Natural killer cell treated with Interleukin-12 subunit alpha and Interleukin-12 subunit beta and Interleukin-15 and Interleukin-18, amount 100 ng/mL, for 72 hours (primary cell): Measurements from ENCODE around the gene C19orf12. TPM values are rescaled to one million over a fixed set of nuclear protein-coding genes. Genes with fewer than 3 reads are reported as not detected.

ENCODE experiments used
- ATAC-seq, 2 donors: fragments of 150-1000 bp; cut with Tn5 transposase in 1 of 2; sonication (Bioruptor Pico), chemical (Tn5 transposase) in 1 of 2; 2 replicates each; pipeline ENCODE4 v1.10.0; 2021
- DNase-seq: peaks from one replicate; pipeline ENCODE4 v3.0.0; 2022; ENCODE audit warnings: low spot score
- H3K27ac Mint-ChIP-seq, 2 donors: 1 replicate in 1 of 2; 2 replicates in 1 of 2; pipeline ENCODE4 v1.8.0; 2022; ENCODE audit warnings: mixed read lengths in 2 of 2, mild to moderate bottlenecking in 1 of 2, moderate library complexity in 1 of 2
- H3K27me3 Mint-ChIP-seq, 2 donors: 1 replicate in 1 of 2; 2 replicates in 1 of 2; pipeline ENCODE4 v1.8.0; 2022; ENCODE audit warnings: mixed read lengths in 2 of 2
- H3K36me3 Mint-ChIP-seq: one replicate; pipeline ENCODE4 v1.8.0; 2022; ENCODE audit warnings: mixed read lengths
- H3K4me1 Mint-ChIP-seq, 2 donors: 1 replicate in 1 of 2; 2 replicates in 1 of 2; pipeline ENCODE4 v1.8.0; 2022; ENCODE audit warnings: low read depth in 2 of 2, mixed read lengths in 2 of 2, mild to moderate bottlenecking in 1 of 2
- H3K4me3 Mint-ChIP-seq: one replicate; pipeline ENCODE4 v1.8.0; 2022; ENCODE audit warnings: mixed read lengths
- H3K9me3 Mint-ChIP-seq: 2 replicates; pipeline ENCODE4 v1.8.0; 2022; ENCODE audit warnings: mixed read lengths
- total RNA-seq, 2 donors: library from RNA; stranded (reverse); gene quantifications; one replicate each; pipeline ENCODE4 v1.2.3, GENCODE V29; 2022

C19orf12 gene
- total RNA-seq, result 10 to 100 TPM; 44.8 to 50.8 TPM

DNA sequence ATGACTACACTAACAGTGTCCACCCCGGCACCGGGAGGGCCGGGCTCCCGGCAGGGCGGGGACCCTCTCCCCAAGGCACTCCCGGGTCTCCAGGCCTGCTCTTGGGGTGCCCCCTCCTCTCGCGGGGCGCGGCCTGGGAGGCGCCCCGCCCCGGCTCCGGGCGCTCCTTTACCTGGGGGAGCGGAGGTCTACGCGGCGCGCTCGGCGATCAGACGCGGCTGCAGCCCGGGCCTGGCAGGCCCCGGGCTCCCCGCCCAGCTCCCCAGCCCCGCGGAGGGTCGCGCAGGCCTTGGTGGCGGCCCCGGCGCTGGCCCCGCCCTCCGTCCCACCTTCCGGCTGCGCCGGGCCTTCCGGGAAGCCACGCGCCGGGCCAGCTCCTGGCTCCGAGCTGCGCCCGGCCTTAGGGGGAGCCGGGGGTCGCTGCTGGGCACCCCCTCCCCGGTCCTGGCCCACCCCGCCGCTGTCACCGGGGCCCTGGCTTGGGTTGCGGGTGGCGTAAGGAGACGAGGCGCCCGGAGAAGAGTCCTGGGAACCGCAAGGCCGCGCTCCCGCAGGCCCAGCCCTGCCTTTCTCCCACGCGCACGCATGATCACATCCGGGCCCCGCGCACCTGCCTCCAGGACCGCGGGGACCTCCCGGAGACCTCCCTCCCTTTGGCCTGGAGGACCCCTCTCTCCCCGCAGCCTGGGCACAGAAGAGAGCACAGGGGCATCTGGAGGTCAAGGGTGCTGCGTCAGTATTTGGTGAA, at the start of gene C19orf12:
Gene C19orf12 (minus strand): TSS at position 309 of the 748 bp plus-strand sequence. CDS start 6,848 bp downstream, outside the sequence.
- Mint-ChIP-seq H3K4me1 (peaks cover 46 to 54% of the 10 kb centered on the region in 2 donors), H3K36me3 (no peaks in the 10 kb centered on the region), H3K27me3 (no peaks in the 10 kb centered on the region)

DNA sequence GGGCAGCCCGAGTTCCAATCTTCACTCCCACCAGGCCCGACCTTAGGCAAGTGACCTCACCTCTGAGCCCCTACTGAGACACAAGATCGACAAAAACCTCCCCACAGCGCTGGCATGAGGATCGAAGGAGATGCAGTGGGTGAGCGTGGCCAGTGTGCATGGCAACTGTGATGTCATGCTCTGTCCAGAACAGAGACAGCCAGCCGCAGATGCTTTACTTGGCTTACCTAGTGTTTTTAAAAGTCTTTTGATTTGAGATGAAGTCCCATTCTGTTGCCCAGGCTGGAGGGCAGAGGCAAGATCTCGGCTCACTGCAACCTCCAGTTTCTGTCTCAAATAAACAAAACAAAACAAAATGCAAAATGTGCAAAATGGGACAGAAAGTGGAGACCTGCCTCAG, 49.3 kb upstream of the C19orf12 start:
- Mint-ChIP-seq H3K9me3 (no peaks in the 10 kb centered on the region), H3K36me3 (no peaks in the 10 kb centered on the region), H3K27ac (no peak overlapping the region), H3K4me3 (no peak overlapping the region), H3K27me3 (peaks cover 0 to 2% of the 10 kb centered on the region in 2 donors), H3K4me1 (no peaks in the 10 kb centered on the region)
- ATAC-seq (no peak), DNase-seq (no peak)

More for the DNA sequence above, at the start of gene C19orf12:
- Mint-ChIP-seq H3K4me3 (peak within 1 kb of the TSS; percentile 91), H3K27ac (peak within 1 kb of the TSS; percentile 94 to 96), H3K9me3 (no peaks in the 10 kb centered on the region)
- peak; percentile 79 for DNase-seq
- peak; percentile 86 to 88 for ATAC-seq

DNA sequence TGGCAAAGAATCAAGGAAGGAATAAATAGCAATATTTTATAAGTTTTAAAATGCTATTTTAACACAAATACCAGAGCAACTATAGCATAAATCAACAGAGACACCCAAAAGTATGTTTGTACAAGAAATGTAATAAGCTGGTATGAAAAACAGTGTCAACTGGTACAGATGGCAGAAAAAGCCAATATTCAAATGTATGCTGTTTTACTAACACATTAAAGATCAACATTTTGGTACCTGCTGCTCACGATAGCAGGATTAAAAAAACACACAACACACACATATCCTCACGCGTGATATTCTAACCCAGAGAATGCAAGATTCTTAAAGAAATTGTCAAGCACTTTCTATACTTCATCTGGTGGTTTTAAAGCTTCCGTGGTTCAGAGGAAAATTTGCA, 48.1 kb upstream of the C19orf12 start:
- H3K9me3 Mint-ChIP-seq, result no peaks in the 10 kb centered on the region
- no peaks in the 10 kb centered on the region for H3K4me1 Mint-ChIP-seq
- DNase-seq (no peak), ATAC-seq (no peak)
- no peak overlapping the region for H3K27ac Mint-ChIP-seq
- H3K27me3 Mint-ChIP-seq, result peaks cover 0 to 2% of the 10 kb centered on the region in 2 donors
- H3K36me3 Mint-ChIP-seq, result no peaks in the 10 kb centered on the region
- no peak overlapping the region for H3K4me3 Mint-ChIP-seq

DNA sequence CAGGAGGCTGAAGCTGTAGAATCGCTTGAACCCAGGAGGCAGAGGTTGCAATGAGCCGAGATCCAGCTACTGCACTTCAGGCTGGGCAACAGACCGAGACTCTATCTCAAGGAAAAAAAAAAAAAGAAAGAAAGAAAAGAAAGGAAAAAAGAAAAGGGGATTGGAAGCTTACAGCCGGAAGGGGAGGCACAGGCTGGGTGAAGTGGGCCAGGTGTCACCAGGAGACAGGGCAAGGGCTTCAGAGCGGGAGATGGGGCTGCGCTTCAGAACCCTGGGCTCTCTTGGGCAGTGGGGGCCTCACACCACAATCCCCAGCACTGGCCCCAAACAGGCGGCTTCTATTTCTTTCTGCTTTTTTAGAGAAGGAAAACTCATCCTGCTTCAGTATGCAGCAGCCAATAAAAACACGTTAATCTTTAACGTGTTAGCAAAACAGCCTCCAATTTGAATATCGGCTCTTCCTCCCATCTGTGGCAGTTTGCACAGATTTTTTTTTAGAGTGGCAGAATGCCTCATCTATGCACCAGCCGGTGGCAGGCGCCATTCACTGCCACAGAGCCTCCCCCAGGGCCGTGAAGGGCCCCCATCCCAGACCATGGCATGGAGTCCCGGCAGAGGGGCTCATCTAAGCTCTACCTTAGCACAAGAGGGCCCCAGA, 46.6 kb upstream of the C19orf12 start:
- no peak overlapping the region for H3K27ac Mint-ChIP-seq
- no peaks in the 10 kb centered on the region for H3K4me1 Mint-ChIP-seq
- H3K9me3 Mint-ChIP-seq, result no peaks in the 10 kb centered on the region
- H3K4me3 Mint-ChIP-seq, result no peak overlapping the region
- no peak for DNase-seq
- H3K27me3 Mint-ChIP-seq, result peaks cover 0 to 2% of the 10 kb centered on the region in 2 donors
- no peaks in the 10 kb centered on the region for H3K36me3 Mint-ChIP-seq
- no peak for ATAC-seq

DNA sequence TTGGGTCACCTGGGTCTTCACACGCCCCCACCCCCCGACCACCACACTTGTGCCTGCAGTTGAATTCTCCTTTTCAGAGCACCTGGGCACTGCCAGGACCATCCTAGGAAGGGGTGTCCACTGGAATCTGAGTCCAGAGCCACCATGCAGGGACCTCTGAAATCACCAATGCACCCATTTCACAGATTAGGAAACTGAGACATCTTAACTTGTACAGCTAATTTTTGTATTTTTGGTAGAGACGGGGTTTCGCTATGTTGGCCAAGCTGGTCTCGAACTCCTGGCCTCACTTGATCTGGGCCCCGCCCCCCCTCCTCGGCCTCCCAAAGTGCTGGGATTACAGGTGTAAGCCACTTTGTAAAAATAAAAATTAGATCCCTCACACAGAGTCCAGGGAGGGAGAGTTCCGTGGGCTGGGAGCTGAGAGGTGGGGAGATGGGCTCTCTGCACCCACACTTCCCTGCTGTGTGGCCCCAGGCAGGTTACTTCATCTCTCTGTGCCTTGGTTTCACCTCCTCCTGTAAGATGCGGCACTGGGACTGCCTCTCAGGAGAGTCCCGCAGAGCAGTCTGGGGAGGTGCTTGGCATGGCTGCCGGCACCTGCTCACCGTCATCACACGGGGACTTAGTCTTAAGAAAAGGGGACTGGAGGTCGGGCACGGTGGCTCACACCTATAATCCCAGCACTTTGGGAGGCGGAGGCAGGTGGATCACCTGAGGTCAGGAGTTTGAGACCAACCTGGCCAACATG, 45.9 kb upstream of the C19orf12 start:
- Mint-ChIP-seq H3K4me3 (no peak overlapping the region), H3K27me3 (peaks cover 0 to 2% of the 10 kb centered on the region in 2 donors), H3K27ac (no peak overlapping the region), H3K36me3 (no peaks in the 10 kb centered on the region), H3K4me1 (no peaks in the 10 kb centered on the region), H3K9me3 (no peaks in the 10 kb centered on the region)
- no peak for ATAC-seq
- no peak for DNase-seq

DNA sequence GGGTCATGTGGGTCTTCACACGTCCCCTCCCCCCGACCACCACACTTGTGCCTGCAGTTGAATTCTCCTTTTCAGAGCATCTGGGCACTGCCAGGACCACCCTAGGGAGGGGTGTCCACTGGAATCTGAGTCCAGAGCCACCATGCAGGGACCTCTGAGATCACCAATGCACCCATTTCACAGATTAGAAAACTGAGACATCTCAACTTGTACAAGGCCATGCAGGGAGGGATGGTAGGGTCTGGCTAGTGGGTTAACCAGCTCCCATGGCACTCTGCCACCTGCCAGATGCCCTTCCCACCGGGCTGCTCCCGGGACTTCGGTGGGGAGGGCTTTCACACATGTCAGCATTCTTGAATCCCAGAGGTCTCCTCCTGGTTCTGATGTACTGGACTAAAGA, 44.3 kb upstream of the C19orf12 start:
- no peaks in the 10 kb centered on the region for H3K9me3 Mint-ChIP-seq
- no peak overlapping the region for H3K27ac Mint-ChIP-seq
- ATAC-seq, result no peak
- H3K36me3 Mint-ChIP-seq, result no peaks in the 10 kb centered on the region
- no peak overlapping the region for H3K4me3 Mint-ChIP-seq
- no peak for DNase-seq
- no peaks in the 10 kb centered on the region for H3K4me1 Mint-ChIP-seq
- peaks cover 0 to 2% of the 10 kb centered on the region in 2 donors for H3K27me3 Mint-ChIP-seq

DNA sequence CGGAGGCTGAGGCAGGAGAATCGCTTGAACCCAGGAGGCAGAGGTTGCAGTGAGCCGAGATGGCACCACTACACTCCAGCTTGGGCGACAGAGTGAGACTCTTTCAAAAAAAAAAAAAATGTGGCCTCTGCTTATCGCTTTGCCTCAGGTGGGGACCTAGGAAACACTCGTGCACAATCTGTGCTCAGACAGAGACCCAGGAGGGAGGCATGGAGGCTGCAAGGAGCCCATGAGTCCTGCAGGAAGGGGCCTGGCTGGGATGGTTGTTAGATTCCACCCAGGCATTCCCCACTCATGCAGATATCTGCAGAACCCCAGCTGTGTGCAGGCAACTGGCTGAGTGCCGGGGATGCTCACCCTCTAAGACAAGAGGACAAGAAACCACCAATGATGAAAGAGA, 43.8 kb upstream of the C19orf12 start:
- Mint-ChIP-seq H3K4me3 (no peak overlapping the region), H3K27me3 (no peaks in the 10 kb centered on the region), H3K4me1 (no peaks in the 10 kb centered on the region), H3K9me3 (no peaks in the 10 kb centered on the region), H3K36me3 (no peaks in the 10 kb centered on the region), H3K27ac (no peak overlapping the region)
- no peak for ATAC-seq
- DNase-seq, result no peak

DNA sequence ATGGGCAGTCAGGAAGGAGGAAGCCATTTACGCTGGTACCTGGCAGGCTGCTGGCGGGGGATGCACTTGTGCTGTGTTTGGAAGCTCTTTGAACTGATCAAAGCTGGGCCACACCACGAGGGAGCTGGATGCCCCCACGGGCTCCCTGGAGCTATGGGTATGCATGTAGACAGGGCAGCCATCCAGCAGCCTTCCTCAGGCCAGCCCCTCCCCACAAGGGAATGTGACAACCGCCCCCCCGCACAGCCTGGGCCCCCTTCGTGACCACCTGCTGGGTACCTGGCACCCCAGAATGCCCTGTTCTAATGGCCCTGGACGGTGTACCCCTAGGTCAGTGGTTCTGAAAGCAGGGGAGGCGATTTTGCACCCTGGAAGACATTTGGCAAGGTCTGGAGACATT, 42.5 kb upstream of the C19orf12 start:
- H3K27ac Mint-ChIP-seq, result no peak overlapping the region
- H3K27me3 Mint-ChIP-seq, result no peaks in the 10 kb centered on the region
- ATAC-seq (no peak), DNase-seq (no peak)
- H3K4me1 Mint-ChIP-seq, result no peaks in the 10 kb centered on the region
- no peak overlapping the region for H3K4me3 Mint-ChIP-seq
- H3K36me3 Mint-ChIP-seq, result no peaks in the 10 kb centered on the region
- no peaks in the 10 kb centered on the region for H3K9me3 Mint-ChIP-seq

DNA sequence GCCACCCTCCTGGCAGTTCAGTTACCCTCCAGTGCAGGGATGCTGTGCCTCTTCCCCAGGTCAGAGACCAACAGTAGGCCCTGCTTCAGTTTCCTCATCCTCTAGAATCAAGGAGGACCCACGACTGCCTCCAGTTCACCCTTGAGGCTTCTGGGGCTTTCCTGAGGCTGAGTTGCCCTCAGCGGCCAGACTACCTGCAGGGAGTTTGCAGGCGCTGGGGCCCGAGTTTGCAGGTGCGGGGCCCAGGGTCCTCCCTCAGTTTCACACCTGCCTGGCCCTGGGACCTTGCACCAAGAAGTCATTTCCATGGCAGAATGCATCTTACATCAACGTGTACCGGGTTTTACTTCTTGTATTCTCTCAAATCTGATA, 38.9 kb upstream of the C19orf12 start:
- Mint-ChIP-seq H3K4me1 (no peaks in the 10 kb centered on the region), H3K9me3 (no peaks in the 10 kb centered on the region)
- ATAC-seq, result no peak

DNA sequence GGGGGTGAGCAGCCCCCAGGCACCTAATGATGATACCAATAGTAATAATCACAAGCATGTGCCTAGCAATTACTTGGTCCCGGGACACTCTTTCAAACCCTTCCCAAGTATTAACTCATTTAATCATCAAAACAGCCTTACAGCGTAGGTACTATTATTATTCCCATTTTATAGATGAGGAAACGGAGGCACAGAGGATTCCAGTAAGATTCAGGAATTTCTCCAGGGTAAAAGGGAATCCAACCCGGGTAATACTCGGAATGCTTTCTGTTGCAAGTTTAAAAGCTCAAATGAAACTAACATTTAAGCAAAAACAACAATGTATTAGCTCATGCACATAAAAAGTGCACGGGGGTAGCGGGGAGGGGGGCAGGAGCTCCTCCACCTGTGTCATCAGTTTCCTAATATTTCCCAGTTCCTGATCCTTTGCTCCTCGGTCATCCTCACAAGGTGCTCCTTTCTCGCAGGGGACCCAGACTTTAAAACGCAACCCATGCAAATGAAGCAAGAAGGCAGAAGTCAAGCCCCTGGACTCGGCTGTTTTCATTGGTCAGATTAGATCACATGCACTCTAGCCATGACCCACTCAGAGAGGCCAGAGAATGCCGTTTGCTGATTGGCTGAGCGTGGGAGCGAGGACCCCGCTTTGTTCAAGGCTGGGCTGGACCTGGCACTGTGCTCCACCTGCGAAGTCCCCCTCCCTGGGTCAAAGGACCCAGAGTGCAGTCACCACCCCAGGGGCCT, 38.3 kb upstream of the C19orf12 start:
- H3K9me3 Mint-ChIP-seq, result no peaks in the 10 kb centered on the region
- no peaks in the 10 kb centered on the region for H3K36me3 Mint-ChIP-seq
- no peak overlapping the region for H3K4me3 Mint-ChIP-seq
- no peak for DNase-seq
- H3K27ac Mint-ChIP-seq, result no peak overlapping the region
- H3K4me1 Mint-ChIP-seq, result no peaks in the 10 kb centered on the region
- ATAC-seq, result peak in 1 of 2 donors; percentile 22
- peaks cover 5 to 7% of the 10 kb centered on the region in 2 donors for H3K27me3 Mint-ChIP-seq

More for the DNA sequence above, 38.9 kb upstream of the C19orf12 start:
- Mint-ChIP-seq H3K27ac (no peak overlapping the region), H3K4me3 (no peak overlapping the region), H3K27me3 (peaks cover 5 to 7% of the 10 kb centered on the region in 2 donors), H3K36me3 (no peaks in the 10 kb centered on the region)
- DNase-seq, result no peak

DNA sequence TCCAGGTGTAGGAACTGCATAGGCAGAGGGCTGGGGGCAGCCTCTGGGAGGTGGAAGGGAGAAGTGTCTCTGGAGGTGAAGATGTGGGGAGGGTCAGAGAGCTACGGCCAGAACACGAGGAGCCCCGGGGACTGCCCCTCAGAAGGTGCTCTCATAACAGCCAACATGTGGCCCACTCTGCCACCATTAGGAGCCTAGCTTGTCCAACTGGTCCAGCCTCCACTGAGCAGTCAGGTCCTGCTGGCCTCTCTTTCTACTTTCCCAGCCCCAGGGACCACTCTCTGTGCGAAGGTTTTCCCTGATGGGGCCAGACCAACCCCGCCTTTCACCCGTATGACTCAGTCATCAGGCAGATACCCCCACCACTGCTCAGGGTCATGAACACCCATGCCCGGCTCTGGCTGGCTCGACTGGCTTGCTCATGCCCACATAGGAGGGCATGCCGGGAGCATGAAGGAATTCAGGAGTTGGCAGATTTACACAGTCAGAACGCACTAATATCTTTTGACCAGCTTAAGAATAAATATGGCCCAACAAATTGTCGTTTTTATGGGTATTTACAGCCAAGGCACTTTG, 37.5 kb upstream of the C19orf12 start:
- H3K36me3 Mint-ChIP-seq, result no peaks in the 10 kb centered on the region
- no peak overlapping the region for H3K4me3 Mint-ChIP-seq
- no peak overlapping the region for H3K27ac Mint-ChIP-seq
- H3K9me3 Mint-ChIP-seq, result no peaks in the 10 kb centered on the region
- H3K27me3 Mint-ChIP-seq, result peaks cover 5 to 9% of the 10 kb centered on the region in 2 donors
- H3K4me1 Mint-ChIP-seq, result no peaks in the 10 kb centered on the region
- ATAC-seq (peak in 1 of 2 donors; percentile 36), DNase-seq (no peak)

DNA sequence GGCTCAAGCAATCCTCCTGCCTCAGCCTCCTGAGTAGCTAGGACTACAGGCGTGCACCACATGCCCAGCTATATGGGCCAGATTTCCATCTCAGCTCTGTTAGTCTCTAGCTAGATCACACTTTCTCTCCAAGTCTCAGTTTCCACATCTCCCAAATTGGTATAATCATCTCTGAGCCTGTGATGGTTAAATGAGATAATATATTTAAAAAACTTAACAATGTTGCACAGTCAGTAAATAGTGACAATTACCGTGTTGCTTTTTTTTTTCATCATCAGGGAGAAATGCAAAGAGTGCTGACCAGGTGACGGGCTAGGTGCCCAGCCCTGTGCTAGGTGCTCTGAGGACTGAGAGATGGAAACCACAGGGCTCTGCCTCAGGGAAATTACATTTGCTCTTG, 36.9 kb upstream of the C19orf12 start:
- H3K27ac Mint-ChIP-seq, result no peak overlapping the region
- peaks cover 5 to 9% of the 10 kb centered on the region in 2 donors for H3K27me3 Mint-ChIP-seq
- H3K4me3 Mint-ChIP-seq, result no peak overlapping the region
- ATAC-seq, result no peak
- H3K9me3 Mint-ChIP-seq, result no peaks in the 10 kb centered on the region
- H3K4me1 Mint-ChIP-seq, result no peaks in the 10 kb centered on the region
- no peaks in the 10 kb centered on the region for H3K36me3 Mint-ChIP-seq
- no peak for DNase-seq

DNA sequence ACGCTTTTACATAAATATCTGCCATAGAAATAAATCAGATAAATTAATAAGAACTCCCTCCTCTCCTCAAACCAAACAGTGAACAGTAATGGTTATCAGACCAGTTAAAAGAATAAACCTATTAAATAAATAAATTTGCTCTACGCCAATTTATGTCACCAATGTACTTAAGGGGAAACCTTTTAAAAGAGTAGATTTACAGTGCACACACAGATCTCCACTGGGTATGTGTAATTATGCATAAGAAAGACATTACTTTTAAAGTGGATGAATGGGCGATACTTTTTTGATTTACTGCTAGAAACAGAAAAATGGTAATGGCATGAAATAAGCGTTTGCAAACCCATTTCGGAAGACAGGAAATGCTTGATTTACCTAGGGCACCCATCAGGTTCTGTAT, 34.9 kb upstream of the C19orf12 start:
- H3K27me3 Mint-ChIP-seq, result peaks cover 5 to 9% of the 10 kb centered on the region in 2 donors
- no peaks in the 10 kb centered on the region for H3K9me3 Mint-ChIP-seq
- H3K4me1 Mint-ChIP-seq, result no peaks in the 10 kb centered on the region
- DNase-seq, result no peak
- no peak overlapping the region for H3K4me3 Mint-ChIP-seq
- no peaks in the 10 kb centered on the region for H3K36me3 Mint-ChIP-seq
- no peak for ATAC-seq
- H3K27ac Mint-ChIP-seq, result no peak overlapping the region
